ENCODE measurements around the gene CD14.
"Not testable (repeated sequence)": the region's sequence is repeated elsewhere in the genome, so short reads cannot be mapped to it uniquely, and the experiment has no call there.

CD14 gene

DNA sequence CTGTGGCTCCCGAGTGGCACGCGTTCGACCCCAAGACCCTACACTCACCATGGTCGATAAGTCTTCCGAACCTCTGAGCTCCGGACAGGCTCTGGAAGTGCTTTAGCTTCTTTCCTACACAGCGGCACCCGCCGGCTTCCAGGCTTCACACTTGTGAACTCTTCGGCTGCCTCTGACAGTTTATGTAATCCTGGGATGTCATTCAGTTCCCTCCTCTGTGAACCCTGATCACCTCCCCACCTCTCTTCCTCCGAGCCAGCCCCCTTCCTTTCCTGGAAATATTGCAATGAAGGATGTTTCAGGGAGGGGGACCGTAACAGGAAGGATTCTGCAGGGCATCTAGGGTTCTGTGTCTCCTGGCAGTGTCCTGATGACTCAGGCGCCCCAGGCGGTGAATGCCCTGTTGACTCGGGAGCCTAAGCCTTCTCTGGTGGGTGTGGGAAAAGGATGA lies at the start of gene CD14:
Gene CD14, minus strand, starts transcription at position 155 of the 451 bp plus-strand sequence. Its CDS starts 104 bp downstream, at position 51.
- DNase-seq (ENCODE audit: low spot score) = peak; percentile 51

DNA sequence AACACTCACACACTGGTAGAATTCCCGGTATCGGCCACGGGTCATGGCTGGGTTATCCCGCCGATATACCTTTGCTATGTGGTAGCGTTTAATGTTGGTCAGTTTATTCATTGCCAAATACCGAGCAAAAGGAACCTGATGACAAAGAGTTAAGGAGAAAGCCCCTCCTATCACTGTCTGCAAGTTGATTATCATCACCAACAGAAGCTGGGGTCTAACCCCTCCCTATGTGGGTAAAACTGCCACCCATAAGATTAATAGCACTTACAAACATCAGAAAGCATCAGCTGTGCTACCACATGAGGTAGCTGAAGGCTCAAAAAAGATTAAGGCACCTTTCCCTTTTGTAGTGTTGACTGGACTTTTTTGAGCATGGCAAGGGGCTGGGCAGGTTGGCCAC lies 46.0 kb upstream of the CD14 start:
- no peak for DNase-seq (ENCODE audit: low spot score)

DNA sequence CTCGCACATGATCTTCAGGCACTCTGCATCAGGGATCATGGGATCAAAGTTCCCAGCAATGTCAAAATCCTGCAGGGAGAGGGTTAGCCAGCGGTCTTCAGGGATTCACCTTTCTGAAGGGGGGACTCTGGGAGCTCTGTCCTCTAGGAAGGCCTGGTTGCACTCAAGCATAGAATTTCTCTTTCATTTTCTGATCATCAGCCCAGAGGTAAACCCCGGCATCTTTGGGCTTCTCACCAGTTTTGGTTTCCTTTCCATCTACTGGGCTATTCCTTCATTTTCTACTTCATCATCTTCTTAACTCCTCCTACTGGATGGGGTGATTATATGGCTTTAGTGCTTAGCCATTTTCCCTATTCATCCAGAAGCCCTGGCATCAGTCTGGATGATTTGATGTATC lies 45.0 kb upstream of the CD14 start:
- no peak for DNase-seq (ENCODE audit: low spot score)

DNA sequence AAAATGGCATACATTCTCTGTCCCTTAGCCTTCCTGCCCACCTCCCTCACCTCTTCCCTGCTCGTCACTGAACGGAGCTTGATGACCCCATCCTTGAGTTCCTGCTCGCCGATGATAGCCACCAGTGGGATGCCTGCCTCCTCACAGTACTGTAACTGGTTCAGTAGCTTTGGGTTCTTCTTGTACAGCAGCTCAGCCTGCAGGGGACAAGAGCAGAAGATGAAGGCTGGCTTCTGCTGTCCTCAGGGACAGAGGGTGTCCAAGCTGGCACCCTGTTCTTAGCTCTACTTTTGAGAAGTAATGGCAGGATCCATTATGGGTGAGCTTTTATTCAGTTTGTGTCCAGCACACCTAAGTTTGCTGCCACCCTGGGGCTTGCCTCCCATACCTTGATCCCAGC lies 41.7 kb upstream of the CD14 start:
- no peak for DNase-seq (ENCODE audit: low spot score)

DNA sequence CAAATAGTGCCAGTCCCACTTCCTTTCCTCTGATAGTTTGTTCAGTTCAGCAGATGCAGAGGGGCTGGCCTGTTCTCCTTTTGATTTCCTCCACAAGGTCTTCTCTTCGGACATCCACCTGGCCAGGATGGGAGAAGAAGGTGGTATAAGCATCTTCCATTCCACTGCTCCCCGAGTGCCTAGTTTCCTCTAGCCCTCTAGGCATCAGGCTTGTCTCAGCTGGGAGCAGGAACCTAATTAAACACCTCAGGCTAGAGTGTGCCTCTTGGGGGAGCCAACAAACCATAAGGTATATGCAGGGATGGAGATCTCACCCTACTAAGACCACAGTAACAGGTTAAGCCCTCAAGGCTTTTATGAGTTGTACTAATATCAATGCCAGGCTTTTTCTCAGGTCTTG lies 41.2 kb upstream of the CD14 start:
- no peak for DNase-seq (ENCODE audit: low spot score)

DNA sequence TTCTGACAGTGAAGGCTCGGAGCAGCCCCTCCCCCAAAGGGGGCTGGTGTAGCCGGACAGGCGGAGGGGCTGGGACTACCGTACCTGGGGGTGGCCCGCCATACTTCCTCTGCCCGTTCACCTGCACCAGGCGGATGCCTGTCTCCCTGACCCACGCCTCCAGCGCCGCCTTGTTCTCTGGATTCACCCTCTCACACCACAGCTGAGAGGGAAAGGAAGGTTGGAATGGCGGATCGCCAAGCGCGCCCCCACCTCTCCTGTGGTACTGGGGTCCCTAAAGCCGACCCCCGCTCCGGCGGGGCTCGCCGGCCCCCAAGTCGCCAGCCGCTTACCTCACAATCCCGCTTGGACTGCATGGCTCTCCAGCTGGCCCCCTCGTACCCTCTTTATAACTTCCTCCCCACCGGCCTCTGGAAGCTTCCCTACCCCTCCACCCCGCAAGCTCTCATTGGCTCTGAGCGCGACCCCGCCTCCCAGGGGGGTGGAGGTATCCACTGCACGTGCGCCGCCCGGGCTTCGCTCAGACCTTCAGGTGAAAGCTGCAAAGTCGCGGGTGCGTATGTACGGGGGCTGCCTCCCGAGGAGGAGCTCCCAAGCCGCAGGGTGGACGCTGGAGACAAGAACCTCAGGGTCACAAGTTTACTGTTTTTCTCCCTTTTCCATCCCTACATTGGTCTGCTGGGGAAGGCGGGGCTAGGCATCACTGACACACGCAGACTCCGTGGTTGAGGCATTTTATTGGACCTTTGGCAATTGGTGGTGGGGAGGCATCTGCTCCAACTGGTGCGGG lies 40.4 kb upstream of the CD14 start, which contains the start of gene DND1:
Gene DND1, minus strand, starts transcription at position 390 of the 790 bp plus-strand sequence. Its CDS starts 34 bp downstream, at position 356.
- no peak for DNase-seq (ENCODE audit: low spot score)

DNA sequence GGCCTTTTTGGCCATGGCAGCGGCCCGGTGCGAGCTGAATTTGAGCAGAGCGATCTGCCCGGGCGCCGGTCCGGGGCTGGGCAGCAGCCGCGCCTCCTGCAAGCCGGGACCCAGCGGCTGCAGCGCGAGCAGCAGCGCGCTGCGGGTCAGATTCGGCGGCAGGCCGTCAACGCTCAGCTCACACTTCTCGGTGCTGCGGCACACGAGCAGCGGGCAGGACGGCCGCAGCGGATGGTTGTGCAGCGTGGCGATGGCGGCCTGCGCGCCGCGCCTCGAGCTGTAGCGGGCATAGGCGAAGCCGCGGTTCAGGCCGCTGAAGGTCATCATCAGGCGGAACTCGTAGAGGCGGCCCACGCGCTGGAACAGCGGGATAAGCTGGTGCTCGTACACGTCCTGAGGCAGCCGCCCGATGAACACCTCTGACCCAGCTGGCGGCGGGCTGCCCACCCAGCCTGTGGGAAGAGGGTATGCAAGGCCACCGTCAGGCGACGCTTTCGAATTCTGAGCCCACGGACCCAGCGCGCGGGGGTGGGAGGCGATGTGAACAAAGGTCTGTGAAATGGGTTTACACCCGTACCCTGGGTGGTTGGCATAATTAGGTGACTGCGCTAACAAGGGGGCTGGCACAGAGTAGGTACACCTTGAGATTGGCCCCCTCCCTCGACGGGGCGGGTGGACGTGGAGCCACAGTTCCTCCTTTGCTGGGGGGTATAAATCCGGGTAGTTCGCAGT lies 39.6 kb upstream of the CD14 start:
- DNase-seq (ENCODE audit: low spot score) = peak; percentile 36

DNA sequence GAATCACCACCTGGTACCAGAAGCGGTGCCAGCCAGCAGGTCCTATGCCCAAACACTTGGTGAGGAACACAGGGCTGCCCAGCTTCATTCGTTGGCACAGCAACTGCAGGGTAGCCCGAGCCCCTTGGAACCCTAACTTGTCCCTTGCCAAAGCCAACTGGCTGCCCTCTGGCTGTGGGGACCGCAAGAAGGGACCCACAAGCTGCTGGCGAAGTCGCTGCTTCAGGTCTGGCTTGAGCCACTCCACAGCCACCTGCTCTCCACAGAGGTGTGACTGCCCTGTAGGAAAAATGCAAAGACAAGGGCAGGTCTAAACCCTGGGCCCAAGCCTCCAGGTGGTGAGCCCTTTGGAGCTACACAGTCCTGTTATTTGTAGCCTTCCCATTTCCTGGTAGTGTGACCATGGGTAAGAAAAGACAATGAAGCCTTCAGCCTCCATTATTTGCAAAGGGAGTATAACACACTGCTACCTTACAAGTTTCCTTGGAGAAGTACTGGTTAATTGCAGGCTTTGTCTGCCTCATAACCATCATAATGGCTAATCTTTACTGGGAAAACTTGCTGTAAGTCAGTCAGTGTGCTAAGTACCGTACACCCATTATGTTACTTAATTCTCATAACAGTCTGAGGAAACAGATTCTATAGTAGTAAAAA lies 38.6 kb upstream of the CD14 start:
- no peak for DNase-seq (ENCODE audit: low spot score)

DNA sequence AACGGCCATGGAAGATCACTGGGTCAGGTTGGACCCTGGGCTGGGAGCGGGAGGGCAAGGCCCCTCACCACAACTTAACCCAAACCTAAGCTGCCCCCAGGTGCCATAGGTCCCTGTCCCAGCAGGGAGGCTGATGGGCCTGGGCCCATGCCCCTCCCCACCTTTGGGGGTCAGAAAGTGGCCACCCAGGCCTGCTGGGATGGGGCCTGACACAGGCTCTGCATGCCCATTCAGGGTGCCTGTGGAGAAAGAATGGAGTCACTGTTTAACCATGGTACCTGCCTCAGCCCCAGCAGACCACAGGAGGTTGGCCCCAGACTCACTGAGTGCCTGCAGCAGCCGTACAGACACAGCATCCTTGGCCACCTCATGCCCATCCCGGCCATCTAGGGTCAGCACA lies 38.1 kb upstream of the CD14 start:
- DNase-seq (ENCODE audit: low spot score) = not testable (repeated sequence)

DNA sequence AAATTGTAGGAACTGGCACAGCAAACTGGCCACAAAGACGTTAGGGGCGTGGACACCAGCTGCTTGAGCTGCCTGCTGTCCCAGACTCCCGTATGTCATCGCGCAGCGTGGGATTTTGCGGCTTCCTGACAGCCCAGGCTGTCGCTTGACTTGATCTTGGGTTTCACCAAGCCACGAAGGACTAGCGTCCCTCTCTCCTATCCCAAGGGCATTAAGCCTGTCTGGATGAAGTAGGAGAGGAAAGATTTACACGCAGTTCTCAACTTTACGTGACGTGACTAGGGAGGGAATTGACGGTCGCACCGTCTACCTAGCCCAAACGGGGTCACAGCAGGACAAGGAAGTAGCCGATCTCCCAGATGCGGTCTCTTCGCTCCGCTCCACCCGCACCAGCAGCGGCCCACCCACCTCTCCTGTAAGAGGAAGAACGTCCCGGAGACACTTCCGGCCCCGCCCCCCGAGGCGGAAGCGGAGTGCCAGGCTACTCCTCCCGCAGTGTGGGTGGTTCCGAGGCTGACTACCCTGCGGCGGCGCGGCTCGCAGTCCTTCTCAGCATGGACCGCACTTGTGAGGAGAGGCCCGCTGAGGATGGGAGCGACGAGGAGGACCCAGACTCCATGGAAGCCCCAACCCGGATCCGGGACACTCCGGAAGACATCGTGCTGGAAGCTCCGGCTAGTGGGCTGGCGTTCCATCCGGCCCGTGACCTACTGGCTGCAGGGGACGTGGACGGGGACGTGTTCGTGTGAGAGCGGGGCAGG lies 31.6 kb upstream of the CD14 start, which contains the start of gene WDR55:
Gene WDR55, plus strand, starts transcription at position 546 of the 761 bp plus-strand sequence. Its CDS starts 9 bp downstream, at position 555.
- DNase-seq (ENCODE audit: low spot score) = peak; percentile 96

DNA sequence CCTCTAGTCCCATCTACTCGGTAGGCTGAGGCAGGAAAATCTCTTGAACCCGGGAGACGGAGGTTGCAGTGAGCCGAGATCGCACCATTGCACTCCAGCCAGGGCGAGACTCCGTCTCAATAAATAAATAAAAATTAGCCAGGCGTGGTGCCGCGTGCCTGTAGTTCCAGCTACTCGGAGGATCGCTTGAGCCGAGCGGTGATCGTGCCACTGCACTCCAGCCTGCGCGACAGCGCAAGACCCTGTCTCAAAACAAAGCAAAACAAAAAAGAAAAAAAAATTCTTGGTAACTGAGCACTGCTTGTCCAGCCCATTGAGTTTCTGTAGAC lies 31.0 kb upstream of the CD14 start:
- no peak for DNase-seq (ENCODE audit: low spot score)

DNA sequence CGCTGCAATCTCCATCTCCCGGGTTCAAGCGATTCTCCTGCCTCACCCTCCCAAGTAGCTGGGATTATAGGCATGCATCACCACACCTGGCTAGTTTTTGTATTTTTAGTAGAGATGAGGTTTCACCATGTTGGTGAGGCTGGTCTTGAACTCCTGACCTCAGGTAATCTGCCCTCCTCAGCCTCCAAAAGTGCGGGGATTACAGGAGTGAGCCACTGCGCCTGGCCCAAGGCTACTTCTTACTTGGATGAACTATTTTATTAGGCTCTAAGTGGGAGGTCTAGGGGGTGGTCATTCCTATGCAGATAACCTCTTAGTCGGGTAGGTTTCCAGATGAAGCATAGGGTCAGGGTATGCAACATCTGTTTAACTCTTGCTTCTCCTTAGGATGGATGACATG lies 27.4 kb upstream of the CD14 start:
- DNase-seq (ENCODE audit: low spot score) = not testable (repeated sequence)

DNA sequence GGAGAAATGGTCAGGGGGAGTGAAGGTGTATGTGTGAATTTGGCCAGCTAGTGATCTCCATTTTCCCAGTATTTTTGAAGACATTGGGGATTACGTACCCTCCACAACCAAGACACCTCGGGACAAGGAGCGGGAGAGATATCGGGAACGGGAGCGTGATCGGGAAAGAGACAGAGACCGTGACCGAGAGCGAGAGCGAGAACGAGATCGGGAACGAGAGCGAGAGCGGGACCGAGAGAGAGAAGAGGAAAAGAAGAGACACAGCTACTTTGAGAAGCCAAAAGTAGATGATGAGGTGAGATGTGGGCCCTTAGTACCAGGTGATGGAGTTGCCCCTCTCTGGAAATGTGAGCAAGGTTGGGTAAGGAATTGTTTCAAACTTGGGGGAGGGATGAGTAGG lies 25.9 kb upstream of the CD14 start:
- no peak for DNase-seq (ENCODE audit: low spot score)

DNA sequence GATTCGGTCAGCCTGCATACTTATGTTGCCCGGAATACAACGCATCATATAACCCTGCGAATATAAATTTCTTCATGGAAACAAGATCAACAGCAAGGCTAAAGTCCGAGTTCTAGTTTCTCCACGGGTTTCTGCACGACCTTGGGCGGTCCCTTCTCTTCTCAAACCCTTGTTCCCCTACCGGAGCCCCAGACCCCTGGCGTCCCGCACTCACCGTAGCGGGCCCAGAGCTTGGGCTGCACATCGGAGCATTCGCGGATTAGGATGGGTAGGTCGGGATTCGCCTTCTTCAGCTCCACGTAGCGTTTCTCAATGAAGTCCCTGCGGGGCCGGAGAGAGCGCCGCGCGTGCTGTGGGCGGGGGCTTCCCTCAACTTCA lies 14.1 kb upstream of the CD14 start:
- DNase-seq (ENCODE audit: low spot score) = no peak

DNA sequence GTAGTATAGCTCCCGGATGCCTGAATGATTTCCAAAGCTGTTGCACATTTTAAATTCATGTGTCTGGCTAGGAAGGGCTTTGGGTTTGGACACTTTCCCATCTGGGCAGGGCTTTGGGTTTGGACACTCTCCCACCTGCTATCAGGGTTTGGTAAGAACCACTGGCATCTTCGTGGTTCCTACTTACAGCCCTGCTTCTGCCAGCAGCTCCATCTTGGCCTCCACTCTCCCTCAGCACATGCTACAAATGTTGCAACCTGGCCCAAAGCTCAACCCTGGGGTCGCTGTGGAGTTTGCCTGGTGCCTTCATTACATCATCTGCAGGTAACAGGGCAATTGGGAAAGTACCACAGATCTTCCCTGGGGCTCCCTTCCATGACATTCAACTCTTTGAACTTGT lies 9.7 kb upstream of the CD14 start:
- no peak for DNase-seq (ENCODE audit: low spot score)

DNA sequence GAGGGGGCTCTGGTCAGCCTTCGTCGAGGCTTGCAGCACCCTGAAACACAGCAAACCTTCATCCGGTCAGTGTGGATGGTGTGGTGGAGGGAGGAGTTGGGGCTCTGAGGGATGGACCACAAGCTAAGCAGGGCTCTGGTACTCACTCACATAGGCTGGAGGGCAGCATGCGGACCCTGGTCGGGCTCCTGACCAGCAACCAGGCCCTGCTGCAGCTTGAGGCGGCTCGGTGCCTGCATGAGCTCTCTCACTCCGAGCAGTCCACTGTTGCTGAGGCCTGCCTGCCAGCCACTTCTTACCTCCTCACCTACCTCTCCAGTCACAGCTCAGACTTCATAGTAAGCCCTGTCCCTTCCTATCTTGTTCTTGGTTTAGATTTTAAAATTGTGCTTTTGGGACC lies 8.7 kb upstream of the CD14 start:
- no peak for DNase-seq (ENCODE audit: low spot score)

DNA sequence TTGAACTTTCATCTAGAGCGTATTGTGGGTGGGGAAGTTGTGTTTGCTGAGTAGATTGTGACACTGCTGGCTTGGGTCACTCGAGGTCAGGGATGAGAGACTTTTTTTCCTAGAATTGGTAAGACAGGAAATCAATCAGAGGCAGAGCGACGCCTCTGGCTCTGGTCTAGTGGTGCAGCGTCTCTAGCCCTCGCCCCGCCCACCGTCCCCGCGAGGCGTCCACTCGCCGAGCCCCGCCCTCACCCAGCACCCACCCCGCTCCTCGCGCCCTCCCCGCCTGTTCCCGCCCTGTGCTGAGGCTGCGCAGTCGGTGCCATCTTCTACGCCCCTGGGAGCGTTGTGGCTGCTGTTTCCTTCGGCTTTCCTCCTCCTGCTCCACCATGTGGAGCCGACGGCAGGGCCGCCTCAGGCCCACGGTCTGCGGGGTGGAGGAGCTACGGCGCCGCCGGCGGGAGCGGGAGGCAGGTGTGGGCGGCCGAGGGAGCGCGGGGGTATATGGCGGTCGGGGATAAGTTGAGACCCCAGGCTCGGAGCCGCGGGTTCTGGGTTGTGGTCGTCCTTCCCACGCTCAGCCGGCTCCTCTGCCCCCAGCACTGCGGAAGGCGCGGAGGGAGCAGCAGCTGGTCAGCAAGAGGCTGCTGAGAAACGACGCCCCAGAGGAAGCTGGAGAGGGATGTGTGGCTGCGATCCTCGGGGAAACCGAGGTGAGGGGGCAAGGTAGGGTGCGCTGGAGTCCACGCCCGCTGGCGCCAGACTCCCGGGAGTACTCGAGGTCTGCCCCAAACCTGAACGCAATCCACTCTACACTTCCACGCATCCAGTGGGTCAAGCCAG lies 6.4 kb upstream of the CD14 start, which contains the start of gene TMCO6:
Gene TMCO6, plus strand, starts transcription at position 304 of the 834 bp plus-strand sequence. Its CDS starts 77 bp downstream, at position 381.
- DNase-seq (ENCODE audit: low spot score) = peak; percentile 95

DNA sequence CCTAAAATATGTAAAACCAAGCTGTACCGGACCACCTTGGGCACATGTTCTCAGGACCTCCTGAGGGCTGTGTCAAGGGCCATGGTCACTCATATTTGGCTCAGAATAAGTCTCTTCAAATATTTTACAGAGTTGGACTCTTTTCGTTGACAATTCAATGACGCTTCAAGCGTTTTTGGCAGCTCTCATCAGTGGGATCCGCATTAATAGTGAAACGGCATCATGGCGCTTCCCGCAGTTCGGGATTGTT lies 5.8 kb upstream of the CD14 start:
- not testable (repeated sequence) for DNase-seq (ENCODE audit: low spot score)

DNA sequence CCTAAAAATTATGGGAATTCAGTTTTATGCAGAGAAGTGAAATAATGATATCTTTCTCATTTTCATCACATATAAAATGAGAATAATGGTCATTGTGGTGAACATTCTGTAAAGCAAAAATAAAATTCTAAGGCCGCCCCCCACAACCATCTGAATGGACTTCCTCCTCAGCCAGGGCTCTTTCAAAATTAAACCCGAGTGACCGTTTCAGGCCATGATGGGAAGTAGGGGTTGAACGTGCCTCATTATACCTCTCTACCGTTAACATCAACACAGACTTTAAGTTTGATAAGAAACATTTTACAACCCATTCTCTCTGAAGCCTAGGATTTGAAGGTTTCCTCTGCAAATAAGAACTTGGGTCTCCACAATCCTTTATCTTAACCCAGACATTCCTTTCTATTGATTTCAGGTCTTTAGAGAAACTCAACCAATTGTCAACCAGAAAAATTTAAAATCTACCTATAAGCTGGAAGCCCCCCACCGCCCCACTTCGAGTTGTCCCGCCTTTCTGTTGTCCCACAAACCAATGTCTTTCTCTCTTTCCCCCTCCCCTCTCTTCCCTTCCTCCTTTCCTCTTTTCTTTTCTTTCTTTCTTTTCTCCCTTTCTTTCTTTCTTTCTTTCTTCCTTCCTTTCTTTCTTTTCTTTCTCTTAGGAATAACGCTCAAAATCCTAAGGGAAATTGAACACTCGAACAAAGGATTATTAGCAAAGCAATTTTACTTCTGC lies 4.6 kb upstream of the CD14 start:
- no peak for DNase-seq (ENCODE audit: low spot score)

Data from kidney tubule cell (primary cell).